ENCODE measurements around the gene CPZ.

DNA sequence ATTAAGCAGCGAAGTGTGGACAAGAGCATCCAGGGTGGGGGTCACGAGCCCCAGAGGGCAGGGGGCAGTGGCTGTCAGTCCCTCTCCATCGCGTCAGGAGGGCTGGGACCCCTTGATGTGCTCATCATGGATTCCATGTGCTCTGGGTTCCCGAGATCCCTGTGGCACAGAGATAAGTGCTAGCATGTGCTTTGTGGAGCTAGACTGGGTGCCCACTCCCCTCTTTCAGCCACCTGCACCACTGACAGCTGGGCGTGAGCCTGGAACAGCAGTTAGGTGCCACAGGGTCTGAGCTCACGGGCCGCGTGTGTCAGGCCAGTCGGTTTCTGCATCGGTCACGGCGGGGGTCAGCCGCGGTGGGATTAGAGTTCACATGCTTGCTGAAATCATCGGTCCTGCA is 24.3 kb downstream of the CPZ start:
- TF ChIP-seq, protein P1, sequence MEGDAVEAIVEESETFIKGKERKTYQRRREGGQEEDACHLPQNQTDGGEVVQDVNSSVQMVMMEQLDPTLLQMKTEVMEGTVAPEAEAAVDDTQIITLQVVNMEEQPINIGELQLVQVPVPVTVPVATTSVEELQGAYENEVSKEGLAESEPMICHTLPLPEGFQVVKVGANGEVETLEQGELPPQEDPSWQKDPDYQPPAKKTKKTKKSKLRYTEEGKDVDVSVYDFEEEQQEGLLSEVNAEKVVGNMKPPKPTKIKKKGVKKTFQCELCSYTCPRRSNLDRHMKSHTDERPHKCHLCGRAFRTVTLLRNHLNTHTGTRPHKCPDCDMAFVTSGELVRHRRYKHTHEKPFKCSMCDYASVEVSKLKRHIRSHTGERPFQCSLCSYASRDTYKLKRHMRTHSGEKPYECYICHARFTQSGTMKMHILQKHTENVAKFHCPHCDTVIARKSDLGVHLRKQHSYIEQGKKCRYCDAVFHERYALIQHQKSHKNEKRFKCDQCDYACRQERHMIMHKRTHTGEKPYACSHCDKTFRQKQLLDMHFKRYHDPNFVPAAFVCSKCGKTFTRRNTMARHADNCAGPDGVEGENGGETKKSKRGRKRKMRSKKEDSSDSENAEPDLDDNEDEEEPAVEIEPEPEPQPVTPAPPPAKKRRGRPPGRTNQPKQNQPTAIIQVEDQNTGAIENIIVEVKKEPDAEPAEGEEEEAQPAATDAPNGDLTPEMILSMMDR (IDR thresholded peaks at IDR 0.05): no peak
- TF ChIP-seq EZH2 (IDR thresholded peaks at IDR 0.05): no peak
